ENCODE data around the gene SGSM2.

DNA sequence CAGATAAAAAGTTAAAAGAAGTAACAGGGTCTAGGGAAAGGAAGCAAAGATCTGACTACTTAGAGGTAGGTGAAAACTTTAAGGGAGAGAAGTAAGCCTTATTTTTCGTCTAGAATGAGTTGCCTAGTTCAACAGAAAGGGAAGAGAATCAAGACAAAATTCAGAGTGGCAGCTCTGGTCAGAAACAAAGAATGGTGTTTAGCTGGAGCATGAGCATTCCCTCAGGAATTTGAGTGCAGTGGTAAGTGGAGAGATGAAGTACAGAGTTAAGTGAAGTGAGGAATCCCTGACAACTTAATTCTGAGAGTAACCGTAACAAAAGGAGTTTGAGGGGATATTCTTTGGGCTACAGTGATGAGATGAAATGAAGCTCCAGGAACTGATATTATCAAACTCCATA lies 45.2 kb upstream of the SGSM2 start:
- TF ChIP-seq POLR2AphosphoS5 (IDR thresholded peaks at IDR 0.05; ENCODE audit: insufficient read depth in 1 of 2, low read depth in 1 of 2) (no peak), POLR2A (IDR thresholded peaks at IDR 0.05) (no peak)
- TF ChIP-seq, protein P1, sequence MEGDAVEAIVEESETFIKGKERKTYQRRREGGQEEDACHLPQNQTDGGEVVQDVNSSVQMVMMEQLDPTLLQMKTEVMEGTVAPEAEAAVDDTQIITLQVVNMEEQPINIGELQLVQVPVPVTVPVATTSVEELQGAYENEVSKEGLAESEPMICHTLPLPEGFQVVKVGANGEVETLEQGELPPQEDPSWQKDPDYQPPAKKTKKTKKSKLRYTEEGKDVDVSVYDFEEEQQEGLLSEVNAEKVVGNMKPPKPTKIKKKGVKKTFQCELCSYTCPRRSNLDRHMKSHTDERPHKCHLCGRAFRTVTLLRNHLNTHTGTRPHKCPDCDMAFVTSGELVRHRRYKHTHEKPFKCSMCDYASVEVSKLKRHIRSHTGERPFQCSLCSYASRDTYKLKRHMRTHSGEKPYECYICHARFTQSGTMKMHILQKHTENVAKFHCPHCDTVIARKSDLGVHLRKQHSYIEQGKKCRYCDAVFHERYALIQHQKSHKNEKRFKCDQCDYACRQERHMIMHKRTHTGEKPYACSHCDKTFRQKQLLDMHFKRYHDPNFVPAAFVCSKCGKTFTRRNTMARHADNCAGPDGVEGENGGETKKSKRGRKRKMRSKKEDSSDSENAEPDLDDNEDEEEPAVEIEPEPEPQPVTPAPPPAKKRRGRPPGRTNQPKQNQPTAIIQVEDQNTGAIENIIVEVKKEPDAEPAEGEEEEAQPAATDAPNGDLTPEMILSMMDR (IDR thresholded peaks at IDR 0.05), result no peak
